22Rv1 (cell line): ENCODE measurements around the gene THBS3.
"Not testable (repeated sequence)": the region's sequence is repeated elsewhere in the genome, so short reads cannot be mapped to it uniquely, and the experiment has no call there.

Experiments used
- ZFX ChIP-seq: fragments of 450-650 bp; IDR thresholded peaks from 2 replicates; pipeline ENCODE4 v1.6.1; 2017; ENCODE audit warnings: antibody characterized with exemption, borderline replicate concordance
- TF ChIP-seq, protein P1 (sequence below): fragments of 450-650 bp; IDR thresholded peaks from 2 replicates; pipeline ENCODE4 v1.5.1; 2017; ENCODE audit warnings: mild to moderate bottlenecking

DNA sequence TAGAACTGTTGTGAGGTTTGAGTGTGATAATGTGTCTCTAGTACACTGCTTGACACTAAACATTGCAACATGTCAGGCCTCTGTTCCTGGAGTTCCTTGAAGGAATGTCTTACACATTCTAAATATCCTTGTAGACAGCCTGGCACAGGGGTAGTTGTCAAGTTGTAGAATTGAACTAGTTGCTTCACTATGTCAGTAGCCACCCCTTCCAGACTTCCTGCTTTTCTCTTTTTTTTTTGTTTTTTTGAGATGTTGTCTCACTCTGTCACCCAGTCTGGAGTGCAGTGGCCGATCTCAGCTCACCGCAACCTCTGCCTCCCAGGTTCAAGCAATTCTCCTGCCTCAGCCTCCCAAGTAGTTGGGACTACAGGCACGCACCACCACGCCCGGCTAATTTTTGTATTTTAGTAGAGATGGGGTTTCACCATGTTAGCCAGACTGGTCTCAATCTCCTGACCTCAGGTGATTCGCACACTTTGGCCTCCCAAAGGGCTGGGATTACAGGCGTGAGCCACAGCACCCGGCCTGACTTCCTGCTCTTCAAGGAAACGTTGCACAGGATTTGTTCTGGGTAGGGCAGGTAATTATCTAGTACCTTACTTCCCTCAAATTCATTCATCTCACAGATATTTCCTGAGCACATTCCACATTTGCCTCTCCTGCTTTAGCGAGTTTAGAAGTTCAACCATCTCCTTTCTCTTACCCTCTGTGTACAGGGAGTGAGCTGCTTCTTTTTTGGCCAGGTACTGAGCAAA lies 12.7 kb upstream of the THBS3 start:
- TF ChIP-seq, protein P1, sequence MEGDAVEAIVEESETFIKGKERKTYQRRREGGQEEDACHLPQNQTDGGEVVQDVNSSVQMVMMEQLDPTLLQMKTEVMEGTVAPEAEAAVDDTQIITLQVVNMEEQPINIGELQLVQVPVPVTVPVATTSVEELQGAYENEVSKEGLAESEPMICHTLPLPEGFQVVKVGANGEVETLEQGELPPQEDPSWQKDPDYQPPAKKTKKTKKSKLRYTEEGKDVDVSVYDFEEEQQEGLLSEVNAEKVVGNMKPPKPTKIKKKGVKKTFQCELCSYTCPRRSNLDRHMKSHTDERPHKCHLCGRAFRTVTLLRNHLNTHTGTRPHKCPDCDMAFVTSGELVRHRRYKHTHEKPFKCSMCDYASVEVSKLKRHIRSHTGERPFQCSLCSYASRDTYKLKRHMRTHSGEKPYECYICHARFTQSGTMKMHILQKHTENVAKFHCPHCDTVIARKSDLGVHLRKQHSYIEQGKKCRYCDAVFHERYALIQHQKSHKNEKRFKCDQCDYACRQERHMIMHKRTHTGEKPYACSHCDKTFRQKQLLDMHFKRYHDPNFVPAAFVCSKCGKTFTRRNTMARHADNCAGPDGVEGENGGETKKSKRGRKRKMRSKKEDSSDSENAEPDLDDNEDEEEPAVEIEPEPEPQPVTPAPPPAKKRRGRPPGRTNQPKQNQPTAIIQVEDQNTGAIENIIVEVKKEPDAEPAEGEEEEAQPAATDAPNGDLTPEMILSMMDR: not testable (repeated sequence)
- not testable (repeated sequence) for TF ChIP-seq ZFX
